ENCODE data around the gene C12orf50. TPM values are rescaled to one million over a fixed set of nuclear protein-coding genes. Genes with fewer than 3 reads are reported as not detected.

C12orf50 gene
- total RNA-seq (2014; rRNA removed; shearing (Covaris generic)) (not detected in 2 replicates), polyA plus RNA-seq (2016; fragmentation: Nextera tagmentation; extraction: Ambion mirVana) (not detected in 2 replicates)

- H3K4me1 ChIP-seq (ENCODE audit: insufficient read depth) = no peaks in the 10 kb centered on the region
- H3K4me2 ChIP-seq (ENCODE audit: unreplicated experiment) = no peak within 1 kb of the TSS
- no peaks in the 10 kb centered on the region for H3K9me2 ChIP-seq (ENCODE audit: insufficient read depth)
- no peak within 1 kb of the TSS for H3K9ac ChIP-seq
- H3K27ac ChIP-seq = no peak within 1 kb of the TSS
- 36 to 39% methylated on average over 3 of the region's 3 CpGs for WGBS, 2 experiments (ENCODE audit: low coverage in 1 of 2, low lambda C conversion rate in 2 of 2, missing lambda C conversion rate in 2 of 2)
- no peaks in the 10 kb centered on the region for H3K9me3 ChIP-seq (ENCODE audit: low read depth)
- in situ Hi-C loops (cut with MboI) = no loop called here
- no peaks in the 10 kb centered on the region for H3K79me2 ChIP-seq (ENCODE audit: insufficient read depth)
- H3K27me3 ChIP-seq (replicated peaks; ENCODE audit: insufficient read depth) = no peaks in the 10 kb centered on the region
- DNase-seq = no peak
- H3K4me3 ChIP-seq = no peak within 1 kb of the TSS
- no peaks in the 10 kb centered on the region for H4K20me1 ChIP-seq (ENCODE audit: insufficient read depth)
- no peaks in the 10 kb centered on the region for H3K36me3 ChIP-seq (ENCODE audit: low read depth)
- H2AFZ ChIP-seq = no peak within 1 kb of the TSS
- TF ChIP-seq EZH2 (IDR thresholded peaks at IDR 0.05; ENCODE audit: insufficient read depth, poor library complexity, severe bottlenecking) = no peak
- H3F3A ChIP-seq (ENCODE audit: insufficient read depth) = no peaks in the 10 kb centered on the region
Observed at GRCh38 chr12:88029093-88029665, at the start of gene C12orf50. Gene C12orf50, minus strand, starts transcription at chr12:88029401. Its CDS starts 2,439 bp downstream, at chr12:88026962.

- Histone ChIP-seq H4K20me1 (ENCODE audit: insufficient read depth) (no peaks in the 10 kb centered on the region), H3K4me1 (ENCODE audit: insufficient read depth) (peaks cover 6% of the 10 kb centered on the region; the same call in 1 of the 2 replicates), H3K4me3 (no peak overlapping the region), H2AFZ (no peak overlapping the region), H3K9ac (no peak overlapping the region), H3K27ac (no peak overlapping the region), H3K36me3 (ENCODE audit: low read depth) (peaks cover 11% of the 10 kb centered on the region), H3K9me3 (ENCODE audit: low read depth) (no peaks in the 10 kb centered on the region), H3K79me2 (ENCODE audit: insufficient read depth) (no peaks in the 10 kb centered on the region), H3K27me3 (replicated peaks; ENCODE audit: insufficient read depth) (no peaks in the 10 kb centered on the region), H3F3A (ENCODE audit: insufficient read depth) (peaks cover 5% of the 10 kb centered on the region; the same call in 1 of the 2 replicates), H3K4me2 (ENCODE audit: unreplicated experiment) (no peak overlapping the region), H3K9me2 (ENCODE audit: insufficient read depth) (no peaks in the 10 kb centered on the region)
- TF ChIP-seq EZH2 (IDR thresholded peaks at IDR 0.05; ENCODE audit: insufficient read depth, poor library complexity, severe bottlenecking) (no peak), EZH2phosphoT487 (IDR thresholded peaks at IDR 0.05; ENCODE audit: insufficient read depth, low read depth) (no peak)
- 94 to 95% methylated on average over 9 of the region's 9 CpGs for WGBS, 2 experiments (ENCODE audit: low coverage in 1 of 2, low lambda C conversion rate in 2 of 2, missing lambda C conversion rate in 2 of 2)
- in situ Hi-C loops (cut with MboI) = no loop called here
- no peak for DNase-seq
Observed at GRCh38 chr12:88067301-88067700, 38.1 kb upstream of the C12orf50 start.

- in situ Hi-C loops (cut with MboI) = no loop called here
- TF ChIP-seq EZH2 (IDR thresholded peaks at IDR 0.05; ENCODE audit: insufficient read depth, poor library complexity, severe bottlenecking) = no peak
- no peak for TF ChIP-seq EZH2phosphoT487 (IDR thresholded peaks at IDR 0.05; ENCODE audit: insufficient read depth, low read depth)
- Histone ChIP-seq H3K9me2 (ENCODE audit: insufficient read depth) (no peaks in the 10 kb centered on the region), H3K4me2 (ENCODE audit: unreplicated experiment) (no peak overlapping the region), H3K9me3 (ENCODE audit: low read depth) (no peaks in the 10 kb centered on the region), H3K27me3 (replicated peaks; ENCODE audit: insufficient read depth) (no peaks in the 10 kb centered on the region), H3K9ac (no peak overlapping the region), H2AFZ (no peak overlapping the region), H3K79me2 (ENCODE audit: insufficient read depth) (no peaks in the 10 kb centered on the region), H3K27ac (no peak overlapping the region), H4K20me1 (ENCODE audit: insufficient read depth) (no peaks in the 10 kb centered on the region), H3K4me1 (ENCODE audit: insufficient read depth) (peaks cover 13% of the 10 kb centered on the region), H3K4me3 (no peak overlapping the region), H3K36me3 (ENCODE audit: low read depth) (peaks cover 16% of the 10 kb centered on the region), H3F3A (ENCODE audit: insufficient read depth) (peaks cover 12% of the 10 kb centered on the region; the same call in 1 of the 2 replicates)
- DNase-seq = no peak
- WGBS, 2 experiments (ENCODE audit: low coverage in 1 of 2, low lambda C conversion rate in 2 of 2, missing lambda C conversion rate in 2 of 2) = 93 to 98% methylated on average over 2 of the region's 2 CpGs
Observed at GRCh38 chr12:88063375-88063774, 34.2 kb upstream of the C12orf50 start.

GRCh38 chr12:88062474-88062873 lies 33.3 kb upstream of the C12orf50 start:
- Histone ChIP-seq H3K79me2 (ENCODE audit: insufficient read depth) (no peaks in the 10 kb centered on the region), H3K9me2 (ENCODE audit: insufficient read depth) (no peaks in the 10 kb centered on the region), H2AFZ (no peak overlapping the region), H3K9ac (no peak overlapping the region), H3F3A (ENCODE audit: insufficient read depth) (peaks cover 21% of the 10 kb centered on the region), H3K27me3 (replicated peaks; ENCODE audit: insufficient read depth) (no peaks in the 10 kb centered on the region), H3K4me1 (ENCODE audit: insufficient read depth) (peaks cover 22% of the 10 kb centered on the region), H3K27ac (no peak overlapping the region), H3K9me3 (ENCODE audit: low read depth) (no peaks in the 10 kb centered on the region), H4K20me1 (ENCODE audit: insufficient read depth) (no peaks in the 10 kb centered on the region), H3K4me2 (ENCODE audit: unreplicated experiment) (no peak overlapping the region), H3K4me3 (no peak overlapping the region), H3K36me3 (ENCODE audit: low read depth) (peaks cover 11% of the 10 kb centered on the region)
- no peak for TF ChIP-seq EZH2phosphoT487 (IDR thresholded peaks at IDR 0.05; ENCODE audit: insufficient read depth, low read depth)
- TF ChIP-seq EZH2 (IDR thresholded peaks at IDR 0.05; ENCODE audit: insufficient read depth, poor library complexity, severe bottlenecking) = no peak
- in situ Hi-C loops (cut with MboI) = no loop called here
- DNase-seq = no peak
- WGBS, 2 experiments (ENCODE audit: low coverage in 1 of 2, low lambda C conversion rate in 2 of 2, missing lambda C conversion rate in 2 of 2) = 96 to 98% methylated on average over 1 of the region's 1 CpG
